ENCODE results near the gene MRPS25. TPM values are rescaled to one million over a fixed set of nuclear protein-coding genes. Genes with fewer than 3 reads are reported as not detected.

Gene MRPS25
- total RNA-seq (10 to 100 TPM; 27.5 to 37.6 TPM), polyA plus RNA-seq (10 to 100 TPM; 10.8 to 31.8 TPM)
- long read RNA-seq, donor 1, full-length matches to known transcripts, result 62 of 73 reads
- long read RNA-seq, donor 1, partial matches to known transcripts, result 0 of 73 reads
- long read RNA-seq, donor 1, other reads (novel, unspliced or antisense), result 11 of 73 reads
- long read RNA-seq, donor 2, full-length matches to known transcripts, result 4 of 8 reads
- long read RNA-seq, donor 2, partial matches to known transcripts, result 1 of 8 reads
- long read RNA-seq, donor 2, other reads (novel, unspliced or antisense), result 3 of 8 reads

GRCh38 chr3:15064835-15065549 lies at the start of gene MRPS25:
MRPS25 (minus strand) TSS chr3:15065315; CDS start chr3:15065194, 121 bp downstream.
- intact Hi-C loops (cut with DNase I), result no loop called here
- H3K36me3 ChIP-seq (ENCODE audit: control insufficient read depth in 1 of 2, insufficient read depth in 2 of 2, low read length in 1 of 2), result no peaks in the 10 kb centered on the region
- H3K27ac ChIP-seq (ENCODE audit: low read depth in 1 of 2, low read length in 2 of 2), result no peak within 1 kb of the TSS
- H3K9me3 ChIP-seq (ENCODE audit: control insufficient read depth, low read length), result no peaks in the 10 kb centered on the region
- H3K4me3 ChIP-seq (ENCODE audit: low read length in 2 of 2), result peak within 1 kb of the TSS; percentile 44 to 62
- DNase-seq, result peak; percentile 95 to 97
- 0% methylated on average over 68 to 69 of the region's 69 CpGs for WGBS, 2 donors
- H3K4me1 ChIP-seq (ENCODE audit: control insufficient read depth in 1 of 2, insufficient read depth in 2 of 2, low read length in 2 of 2), result peaks cover 0 to 4% of the 10 kb centered on the region in 2 donors
- ATAC-seq (ENCODE audit: low FRiP score), result peak; percentile 98
- no peaks in the 10 kb centered on the region for H3K27me3 ChIP-seq (ENCODE audit: control insufficient read depth in 1 of 2, insufficient read depth in 2 of 2, low read length in 1 of 2)

- intact Hi-C loops (cut with DNase I), result no loop called here
- WGBS, 2 donors, result 70 to 77% methylated on average over 3 of the region's 3 CpGs
- Histone ChIP-seq H3K9me3 (ENCODE audit: control insufficient read depth, low read length) (no peaks in the 10 kb centered on the region), H3K4me3 (ENCODE audit: low read length in 2 of 2) (no peak overlapping the region), H3K36me3 (ENCODE audit: control insufficient read depth in 1 of 2, insufficient read depth in 2 of 2, low read length in 1 of 2) (no peaks in the 10 kb centered on the region), H3K4me1 (ENCODE audit: control insufficient read depth in 1 of 2, insufficient read depth in 2 of 2, low read length in 2 of 2) (no peaks in the 10 kb centered on the region), H3K27ac (ENCODE audit: low read depth in 1 of 2, low read length in 2 of 2) (no peak overlapping the region), H3K27me3 (ENCODE audit: control insufficient read depth in 1 of 2, insufficient read depth in 2 of 2, low read length in 1 of 2) (no peaks in the 10 kb centered on the region)
- DNase-seq (no peak), ATAC-seq (ENCODE audit: low FRiP score) (no peak)
These were observed 48.8 kb upstream of the MRPS25 start for GRCh38 chr3:15113884-15114283.

- DNase-seq, result no peak
- intact Hi-C loops (cut with DNase I), result no loop called here
- Histone ChIP-seq H3K9me3 (ENCODE audit: control insufficient read depth, low read length) (no peaks in the 10 kb centered on the region), H3K36me3 (ENCODE audit: control insufficient read depth in 1 of 2, insufficient read depth in 2 of 2, low read length in 1 of 2) (no peaks in the 10 kb centered on the region), H3K4me3 (ENCODE audit: low read length in 2 of 2) (no peak overlapping the region), H3K4me1 (ENCODE audit: control insufficient read depth in 1 of 2, insufficient read depth in 2 of 2, low read length in 2 of 2) (no peaks in the 10 kb centered on the region), H3K27me3 (ENCODE audit: control insufficient read depth in 1 of 2, insufficient read depth in 2 of 2, low read length in 1 of 2) (no peaks in the 10 kb centered on the region), H3K27ac (ENCODE audit: low read depth in 1 of 2, low read length in 2 of 2) (no peak overlapping the region)
- ATAC-seq (ENCODE audit: low FRiP score), result no peak
- 56 to 57% methylated on average over 6 of the region's 6 CpGs for WGBS, 2 donors
These were observed 48.4 kb upstream of the MRPS25 start for GRCh38 chr3:15113471-15113870.

- Histone ChIP-seq H3K36me3 (ENCODE audit: control insufficient read depth in 1 of 2, insufficient read depth in 2 of 2, low read length in 1 of 2) (no peaks in the 10 kb centered on the region), H3K4me3 (ENCODE audit: low read length in 2 of 2) (no peak overlapping the region), H3K27me3 (ENCODE audit: control insufficient read depth in 1 of 2, insufficient read depth in 2 of 2, low read length in 1 of 2) (no peaks in the 10 kb centered on the region), H3K4me1 (ENCODE audit: control insufficient read depth in 1 of 2, insufficient read depth in 2 of 2, low read length in 2 of 2) (no peaks in the 10 kb centered on the region), H3K9me3 (ENCODE audit: control insufficient read depth, low read length) (no peaks in the 10 kb centered on the region), H3K27ac (ENCODE audit: low read depth in 1 of 2, low read length in 2 of 2) (no peak overlapping the region)
- intact Hi-C loops (cut with DNase I), result no loop called here
- DNase-seq (no peak), ATAC-seq (ENCODE audit: low FRiP score) (no peak)
- 69 to 73% methylated on average over 3 of the region's 3 CpGs for WGBS, 2 donors
These were observed 46.9 kb upstream of the MRPS25 start for GRCh38 chr3:15112011-15112410.

- Histone ChIP-seq H3K36me3 (ENCODE audit: control insufficient read depth in 1 of 2, insufficient read depth in 2 of 2, low read length in 1 of 2) (no peaks in the 10 kb centered on the region), H3K4me3 (ENCODE audit: low read length in 2 of 2) (no peak overlapping the region), H3K4me1 (ENCODE audit: control insufficient read depth in 1 of 2, insufficient read depth in 2 of 2, low read length in 2 of 2) (no peaks in the 10 kb centered on the region), H3K9me3 (ENCODE audit: control insufficient read depth, low read length) (no peaks in the 10 kb centered on the region), H3K27ac (ENCODE audit: low read depth in 1 of 2, low read length in 2 of 2) (no peak overlapping the region), H3K27me3 (ENCODE audit: control insufficient read depth in 1 of 2, insufficient read depth in 2 of 2, low read length in 1 of 2) (no peaks in the 10 kb centered on the region)
- 73 to 74% methylated on average over 4 of the region's 4 CpGs for WGBS, 2 donors
- DNase-seq (no peak), ATAC-seq (ENCODE audit: low FRiP score) (no peak)
- intact Hi-C loops (cut with DNase I), result no loop called here
These were observed 45.1 kb upstream of the MRPS25 start for GRCh38 chr3:15110206-15110605.

- DNase-seq (no peak), ATAC-seq (ENCODE audit: low FRiP score) (no peak)
- WGBS, 2 donors, result 81 to 88% methylated on average over 4 of the region's 4 CpGs
- Histone ChIP-seq H3K4me3 (ENCODE audit: low read length in 2 of 2) (no peak overlapping the region), H3K27ac (ENCODE audit: low read depth in 1 of 2, low read length in 2 of 2) (no peak overlapping the region), H3K9me3 (ENCODE audit: control insufficient read depth, low read length) (no peaks in the 10 kb centered on the region), H3K27me3 (ENCODE audit: control insufficient read depth in 1 of 2, insufficient read depth in 2 of 2, low read length in 1 of 2) (no peaks in the 10 kb centered on the region), H3K4me1 (ENCODE audit: control insufficient read depth in 1 of 2, insufficient read depth in 2 of 2, low read length in 2 of 2) (no peaks in the 10 kb centered on the region), H3K36me3 (ENCODE audit: control insufficient read depth in 1 of 2, insufficient read depth in 2 of 2, low read length in 1 of 2) (no peaks in the 10 kb centered on the region)
- intact Hi-C loops (cut with DNase I), result loop anchor here (5.0 kb wide), 1 partner anchor 93 kb away; no protein-coding TSS in a partner anchor
These were observed 43.8 kb upstream of the MRPS25 start for GRCh38 chr3:15108869-15109268.

- H3K27me3 ChIP-seq (ENCODE audit: control insufficient read depth in 1 of 2, insufficient read depth in 2 of 2, low read length in 1 of 2), result no peaks in the 10 kb centered on the region
- H3K27ac ChIP-seq (ENCODE audit: low read depth in 1 of 2, low read length in 2 of 2), result no peak overlapping the region
- H3K9me3 ChIP-seq (ENCODE audit: control insufficient read depth, low read length), result no peaks in the 10 kb centered on the region
- H3K4me3 ChIP-seq (ENCODE audit: low read length in 2 of 2), result no peak overlapping the region
- H3K36me3 ChIP-seq (ENCODE audit: control insufficient read depth in 1 of 2, insufficient read depth in 2 of 2, low read length in 1 of 2), result no peaks in the 10 kb centered on the region
- 14 to 18% methylated on average over 11 of the region's 11 CpGs for WGBS, 2 donors
- intact Hi-C loops (cut with DNase I), result loop anchor here (5.0 kb wide), 1 partner anchor 94 kb away; no protein-coding TSS in a partner anchor
- DNase-seq (peak; percentile 82 to 92), ATAC-seq (ENCODE audit: low FRiP score) (peak; percentile 88)
- no peaks in the 10 kb centered on the region for H3K4me1 ChIP-seq (ENCODE audit: control insufficient read depth in 1 of 2, insufficient read depth in 2 of 2, low read length in 2 of 2)
These were observed 43.0 kb upstream of the MRPS25 start for GRCh38 chr3:15108082-15108545.

GRCh38 chr3:15107075-15107947 lies 42.2 kb upstream of the MRPS25 start:
- no peaks in the 10 kb centered on the region for H3K9me3 ChIP-seq (ENCODE audit: control insufficient read depth, low read length)
- H3K4me3 ChIP-seq (ENCODE audit: low read length in 2 of 2), result no peak overlapping the region
- no peak overlapping the region for H3K27ac ChIP-seq (ENCODE audit: low read depth in 1 of 2, low read length in 2 of 2)
- ATAC-seq (ENCODE audit: low FRiP score), result no peak
- intact Hi-C loops (cut with DNase I), result loop anchor here (5.0 kb wide), 1 partner anchor 95 kb away; no protein-coding TSS in a partner anchor
- no peaks in the 10 kb centered on the region for H3K36me3 ChIP-seq (ENCODE audit: control insufficient read depth in 1 of 2, insufficient read depth in 2 of 2, low read length in 1 of 2)
- no peak for DNase-seq
- WGBS, 2 donors, result 82 to 86% methylated on average over 16 of the region's 16 CpGs
- no peaks in the 10 kb centered on the region for H3K27me3 ChIP-seq (ENCODE audit: control insufficient read depth in 1 of 2, insufficient read depth in 2 of 2, low read length in 1 of 2)
- peaks cover 0 to 2% of the 10 kb centered on the region in 2 donors for H3K4me1 ChIP-seq (ENCODE audit: control insufficient read depth in 1 of 2, insufficient read depth in 2 of 2, low read length in 2 of 2)
